Right atrium auricular region (tissue), 2 donors: Measurements from ENCODE around the gene IL1R2. TPM values are rescaled to one million over a fixed set of nuclear protein-coding genes. Genes with fewer than 3 reads are reported as not detected.

ENCODE experiments used
- DNase-seq: peaks from one replicate; pipeline ENCODE4 v3.0.0-alpha.2; 2019; ENCODE audit warnings: low spot score
- H3K27ac ChIP-seq, 2 donors: fragments of 200-600 bp; sonication (generic); 1 replicate in 1 of 2; 2 replicates in 1 of 2; pipeline ENCODE4 v1.5.1; 2016 to 2019
- H3K27me3 ChIP-seq, 2 donors: fragments of 200-600 bp; sonication (generic); one replicate each; pipeline versions ENCODE4 v1.5.1 to v1.6.0; 2017 to 2019
- H3K36me3 ChIP-seq: fragments of 200-600 bp; sonication (generic); one replicate; pipeline ENCODE4 v1.5.1; 2016
- H3K4me1 ChIP-seq, 2 donors: fragments of 200-600 bp; sonication (generic); one replicate each; pipeline versions ENCODE4 v1.5.1 to v1.6.0; 2017 to 2019
- H3K4me3 ChIP-seq, 2 donors: fragments of 200-600 bp; sonication (generic); 1 replicate in 1 of 2; 2 replicates in 1 of 2; pipeline ENCODE4 v1.5.1; 2017 to 2019; ENCODE audit warnings: mild to moderate bottlenecking in 1 of 2, moderate library complexity in 1 of 2
- H3K9me3 ChIP-seq, 2 donors: fragments of 200-600 bp; sonication (generic); one replicate each; pipeline ENCODE4 v1.5.1; 2019
- CTCF ChIP-seq, 2 donors: fragments of 200-600 bp; sonication (generic); IDR thresholded peaks; one replicate each; pipeline ENCODE4 v1.5.1; 2019; ENCODE audit warnings: antibody characterized with exemption in 2 of 2
- total RNA-seq, 2 donors: library from RNA; depleted of rRNA; stranded (reverse); fragments of >200 nt; gene quantifications; one replicate each; pipeline ENCODE4 v1.1.0, GENCODE V29; 2016

IL1R2 gene
- total RNA-seq, 2 donors from 2014 or later = 2.8 to 16.1 TPM

- Histone ChIP-seq H3K27ac (peak overlapping the region; percentile 54 to 69), H3K9me3 (no peaks in the 10 kb centered on the region), H3K27me3 (no peaks in the 10 kb centered on the region), H3K4me1 (peaks cover 0 to 52% of the 10 kb centered on the region in 2 donors), H3K4me3 (no peak overlapping the region), H3K36me3 (no peaks in the 10 kb centered on the region)
- no peak for DNase-seq
- TF ChIP-seq CTCF (IDR thresholded peaks at IDR 0.05) = no peak
Observed at GRCh38 chr2:102034683-102035548, 43.2 kb downstream of the IL1R2 start.

GRCh38 chr2:102037681-102038080 lies 45.9 kb downstream of the IL1R2 start:
- H3K4me1 ChIP-seq = peaks cover 0 to 49% of the 10 kb centered on the region in 2 donors
- H3K9me3 ChIP-seq = no peaks in the 10 kb centered on the region

GRCh38 chr2:102040229-102040628 lies 48.5 kb downstream of the IL1R2 start:
- H3K4me1 ChIP-seq = peaks cover 0 to 27% of the 10 kb centered on the region in 2 donors
- no peaks in the 10 kb centered on the region for H3K36me3 ChIP-seq
- no peak for TF ChIP-seq CTCF (IDR thresholded peaks at IDR 0.05)
- H3K4me3 ChIP-seq = no peak overlapping the region
- H3K9me3 ChIP-seq = no peaks in the 10 kb centered on the region
- no peak overlapping the region for H3K27ac ChIP-seq
- no peaks in the 10 kb centered on the region for H3K27me3 ChIP-seq
- no peak for DNase-seq

More at GRCh38 chr2:102037681-102038080, 45.9 kb downstream of the IL1R2 start:
- H3K36me3 ChIP-seq = no peaks in the 10 kb centered on the region
- no peak for TF ChIP-seq CTCF (IDR thresholded peaks at IDR 0.05)
- H3K27me3 ChIP-seq = no peaks in the 10 kb centered on the region
- peak overlapping the region; percentile 58 to 79 for H3K27ac ChIP-seq
- H3K4me3 ChIP-seq = no peak overlapping the region
- no peak for DNase-seq

- no peak for TF ChIP-seq CTCF (IDR thresholded peaks at IDR 0.05)
- DNase-seq = no peak
- H3K36me3 ChIP-seq = no peaks in the 10 kb centered on the region
- H3K4me3 ChIP-seq = no peak overlapping the region
- peaks cover 0 to 19% of the 10 kb centered on the region in 2 donors for H3K4me1 ChIP-seq
- H3K9me3 ChIP-seq = no peaks in the 10 kb centered on the region
- no peak overlapping the region for H3K27ac ChIP-seq
- H3K27me3 ChIP-seq = no peaks in the 10 kb centered on the region
Observed at GRCh38 chr2:102041351-102041750, 49.6 kb downstream of the IL1R2 start.

GRCh38 chr2:102042196-102043081 lies 50.7 kb downstream of the IL1R2 start:
- no peak overlapping the region for H3K27ac ChIP-seq
- H3K27me3 ChIP-seq = no peaks in the 10 kb centered on the region
- no peak for TF ChIP-seq CTCF (IDR thresholded peaks at IDR 0.05)

More at GRCh38 chr2:102042196-102043081, 50.7 kb downstream of the IL1R2 start:
- Histone ChIP-seq H3K36me3 (no peaks in the 10 kb centered on the region), H3K4me1 (peaks cover 0 to 16% of the 10 kb centered on the region in 2 donors), H3K4me3 (no peak overlapping the region), H3K9me3 (no peaks in the 10 kb centered on the region)
- DNase-seq = no peak
